ENCODE measurements around the gene CEMP1. TPM values are rescaled to one million over a fixed set of nuclear protein-coding genes. Genes with fewer than 3 reads are reported as not detected.
"Not testable (repeated sequence)": the region's sequence is repeated elsewhere in the genome, so short reads cannot be mapped to it uniquely, and the experiment has no call there.

Gene CEMP1
- polyA plus RNA-seq, 4 donors = 0.66 to 23.1 (median 1.1) TPM

DNA sequence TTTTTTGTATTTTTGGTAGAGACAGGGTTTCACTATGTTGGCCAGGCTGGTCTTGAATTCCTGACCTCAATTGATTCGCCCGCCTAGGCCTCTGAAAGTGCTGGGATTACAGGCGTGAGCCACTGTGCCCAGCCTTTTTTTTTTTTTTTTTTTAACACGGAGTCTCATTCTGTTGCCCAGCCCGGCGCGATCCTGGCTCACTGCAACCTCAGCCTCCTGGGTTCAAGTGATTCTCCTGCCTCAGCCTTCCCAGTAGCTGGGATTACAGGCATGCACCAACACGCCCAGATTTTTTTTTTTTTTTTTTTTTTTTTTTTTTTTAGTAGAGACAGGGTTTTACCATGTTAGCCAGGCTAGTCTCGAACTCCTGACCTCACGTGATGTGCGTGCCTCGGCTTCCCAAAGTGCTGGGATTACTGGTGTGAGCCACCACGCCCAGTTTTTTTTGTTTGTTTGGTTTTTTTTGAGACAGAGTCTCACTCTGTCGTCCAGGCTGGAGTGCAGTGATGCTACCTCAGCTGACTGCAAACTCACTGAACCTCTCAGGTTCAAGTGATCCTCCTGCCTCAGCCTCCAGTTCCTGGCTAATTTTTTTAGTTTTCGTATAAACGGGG lies 2.0 kb upstream of the CEMP1 start:
- Histone ChIP-seq H3K4me3 (ENCODE audit: low read depth in 1 of 3, low read length in 3 of 3) (peak overlapping the region in 1 of 3 donors; percentile 66), H3K4me1 (ENCODE audit: control insufficient read depth in 3 of 3, insufficient read depth in 2 of 3, low read depth in 1 of 3, low read length in 2 of 3) (peaks cover 0 to 21% (median 5%) of the 10 kb centered on the region in 3 donors), H3K27ac (ENCODE audit: low read depth in 1 of 3, low read length in 2 of 3) (peak overlapping the region; percentile 98 to 99 (median 98)), H3K36me3 (ENCODE audit: control insufficient read depth in 3 of 3, insufficient read depth in 2 of 3, low read depth in 1 of 3, low read length in 3 of 3) (peaks cover 0 to 29% (median 8%) of the 10 kb centered on the region in 3 donors)
- H3K9me3 ChIP-seq (ENCODE audit: control insufficient read depth in 2 of 2, insufficient read depth in 1 of 2, low read depth in 1 of 2, low read length in 1 of 2); H3K27me3 ChIP-seq (ENCODE audit: control insufficient read depth in 3 of 3, insufficient read depth in 3 of 3, low read length in 3 of 3); DNase-seq; FAIRE-seq: not testable (repeated sequence)
- WGBS, 3 donors = 22 to 27% (median 22%) methylated on average over 16 of the region's 16 CpGs

GRCh38 chr16:2532494-2533141 lies 1.4 kb upstream of the CEMP1 start:
- FAIRE-seq (no peak), DNase-seq (peak; percentile 84 to 91)
- peak overlapping the region; percentile 50 to 76 (median 66) for H3K4me3 ChIP-seq (ENCODE audit: low read depth in 1 of 3, low read length in 3 of 3)
- H3K4me1 ChIP-seq (ENCODE audit: control insufficient read depth in 3 of 3, insufficient read depth in 2 of 3, low read depth in 1 of 3, low read length in 2 of 3) = peaks cover 0 to 27% (median 5%) of the 10 kb centered on the region in 3 donors
- no peaks in the 10 kb centered on the region for H3K27me3 ChIP-seq (ENCODE audit: control insufficient read depth in 3 of 3, insufficient read depth in 3 of 3, low read length in 3 of 3)
- H3K9me3 ChIP-seq (ENCODE audit: control insufficient read depth in 2 of 2, insufficient read depth in 1 of 2, low read depth in 1 of 2, low read length in 1 of 2) = no peaks in the 10 kb centered on the region
- 0 to 1% (median 1%) methylated on average over 37 of the region's 37 CpGs for WGBS, 3 donors
- H3K36me3 ChIP-seq (ENCODE audit: control insufficient read depth in 3 of 3, insufficient read depth in 2 of 3, low read depth in 1 of 3, low read length in 3 of 3) = peaks cover 0 to 36% (median 8%) of the 10 kb centered on the region in 3 donors
- H3K27ac ChIP-seq (ENCODE audit: low read depth in 1 of 3, low read length in 2 of 3) = peak overlapping the region; percentile 98 to 99 (median 98)

GRCh38 chr16:2531696-2532493 lies 687 bp upstream of the CEMP1 start:
- no peaks in the 10 kb centered on the region for H3K9me3 ChIP-seq (ENCODE audit: control insufficient read depth in 2 of 2, insufficient read depth in 1 of 2, low read depth in 1 of 2, low read length in 1 of 2)
- FAIRE-seq (no peak), DNase-seq (peak; percentile 99)
- H3K4me1 ChIP-seq (ENCODE audit: control insufficient read depth in 3 of 3, insufficient read depth in 2 of 3, low read depth in 1 of 3, low read length in 2 of 3) = peaks cover 0 to 31% (median 5%) of the 10 kb centered on the region in 3 donors
- H3K27ac ChIP-seq (ENCODE audit: low read depth in 1 of 3, low read length in 2 of 3) = peak overlapping the region; percentile 98 to 99 (median 98)
- 0 to 1% (median 1%) methylated on average over 57 to 84 of the region's 84 CpGs for WGBS, 3 donors
- H3K27me3 ChIP-seq (ENCODE audit: control insufficient read depth in 3 of 3, insufficient read depth in 3 of 3, low read length in 3 of 3) = no peaks in the 10 kb centered on the region
- peak overlapping the region; percentile 50 to 76 (median 66) for H3K4me3 ChIP-seq (ENCODE audit: low read depth in 1 of 3, low read length in 3 of 3)
- peaks cover 0 to 43% (median 8%) of the 10 kb centered on the region in 3 donors for H3K36me3 ChIP-seq (ENCODE audit: control insufficient read depth in 3 of 3, insufficient read depth in 2 of 3, low read depth in 1 of 3, low read length in 3 of 3)

- FAIRE-seq (no peak), DNase-seq (no peak)
- Histone ChIP-seq H3K9me3 (ENCODE audit: control insufficient read depth in 2 of 2, insufficient read depth in 1 of 2, low read depth in 1 of 2, low read length in 1 of 2) (no peaks in the 10 kb centered on the region), H3K27me3 (ENCODE audit: control insufficient read depth in 3 of 3, insufficient read depth in 3 of 3, low read length in 3 of 3) (no peaks in the 10 kb centered on the region), H3K4me1 (ENCODE audit: control insufficient read depth in 3 of 3, insufficient read depth in 2 of 3, low read depth in 1 of 3, low read length in 2 of 3) (peaks cover 0 to 37% (median 5%) of the 10 kb centered on the region in 3 donors), H3K36me3 (ENCODE audit: control insufficient read depth in 3 of 3, insufficient read depth in 2 of 3, low read depth in 1 of 3, low read length in 3 of 3) (peaks cover 0 to 54% (median 8%) of the 10 kb centered on the region in 3 donors), H3K4me3 (ENCODE audit: low read depth in 1 of 3, low read length in 3 of 3) (peak overlapping the region in 1 of 3 donors; percentile 46), H3K27ac (ENCODE audit: low read depth in 1 of 3, low read length in 2 of 3) (peak overlapping the region in 2 of 3 donors; percentile 79 to 89)
- WGBS, 3 donors = 77 to 84% (median 79%) methylated on average over 13 to 14 of the region's 14 CpGs
These were observed 434 bp downstream of the CEMP1 start for GRCh38 chr16:2530629-2531318.

- no peak for FAIRE-seq
- Histone ChIP-seq H3K9me3 (ENCODE audit: control insufficient read depth in 2 of 2, insufficient read depth in 1 of 2, low read depth in 1 of 2, low read length in 1 of 2) (no peaks in the 10 kb centered on the region), H3K27ac (ENCODE audit: low read depth in 1 of 3, low read length in 2 of 3) (no peak overlapping the region), H3K27me3 (ENCODE audit: control insufficient read depth in 3 of 3, insufficient read depth in 3 of 3, low read length in 3 of 3) (no peaks in the 10 kb centered on the region), H3K36me3 (ENCODE audit: control insufficient read depth in 3 of 3, insufficient read depth in 2 of 3, low read depth in 1 of 3, low read length in 3 of 3) (peaks cover 0 to 59% (median 8%) of the 10 kb centered on the region in 3 donors), H3K4me3 (ENCODE audit: low read depth in 1 of 3, low read length in 3 of 3) (no peak overlapping the region), H3K4me1 (ENCODE audit: control insufficient read depth in 3 of 3, insufficient read depth in 2 of 3, low read depth in 1 of 3, low read length in 2 of 3) (peaks cover 0 to 44% (median 5%) of the 10 kb centered on the region in 3 donors)
- WGBS, 3 donors = 73 to 88% (median 82%) methylated on average over 15 of the region's 15 CpGs
- no peak for DNase-seq
These were observed 1.1 kb downstream of the CEMP1 start for GRCh38 chr16:2529961-2530628.

GRCh38 chr16:2529061-2529931 lies 1.9 kb downstream of the CEMP1 start:
- 82 to 90% (median 89%) methylated on average over 28 to 32 of the region's 32 CpGs for WGBS, 3 donors
- no peak overlapping the region for H3K4me3 ChIP-seq (ENCODE audit: low read depth in 1 of 3, low read length in 3 of 3)
- no peak for DNase-seq
- peaks cover 0 to 51% (median 5%) of the 10 kb centered on the region in 3 donors for H3K4me1 ChIP-seq (ENCODE audit: control insufficient read depth in 3 of 3, insufficient read depth in 2 of 3, low read depth in 1 of 3, low read length in 2 of 3)
- H3K9me3 ChIP-seq (ENCODE audit: control insufficient read depth in 2 of 2, insufficient read depth in 1 of 2, low read depth in 1 of 2, low read length in 1 of 2) = no peaks in the 10 kb centered on the region
- H3K36me3 ChIP-seq (ENCODE audit: control insufficient read depth in 3 of 3, insufficient read depth in 2 of 3, low read depth in 1 of 3, low read length in 3 of 3) = peaks cover 0 to 62% (median 8%) of the 10 kb centered on the region in 3 donors
- no peak overlapping the region for H3K27ac ChIP-seq (ENCODE audit: low read depth in 1 of 3, low read length in 2 of 3)
- FAIRE-seq = no peak
- H3K27me3 ChIP-seq (ENCODE audit: control insufficient read depth in 3 of 3, insufficient read depth in 3 of 3, low read length in 3 of 3) = no peaks in the 10 kb centered on the region
